ENCODE results near the gene ADAMTS3.

GRCh38 chr4:72243641-72244040 is 325.4 kb downstream of the ADAMTS3 start:
- TF ChIP-seq FOS (IDR thresholded peaks at IDR 0.05; ENCODE audit: extremely low read depth, insufficient read length) (no peak), ZBTB40 (IDR thresholded peaks at IDR 0.05) (no peak), ZBTB40 (CRISPR knock-in tag; IDR thresholded peaks at IDR 0.05) (no peak)

All from K562 (cell line).